Right lobe of liver (tissue), 6 donors: ENCODE results near the gene PSG3. TPM values are rescaled to one million over a fixed set of nuclear protein-coding genes. Genes with fewer than 3 reads are reported as not detected.
"Not testable (repeated sequence)": the region's sequence is repeated elsewhere in the genome, so short reads cannot be mapped to it uniquely, and the experiment has no call there.

ENCODE experiments used
- ATAC-seq, 4 donors: fragments of 200-7000 bp; cut with Tn5 transposase; one replicate each; pipeline ENCODE4 v1.9.1; 2020; ENCODE audit warnings: mild to moderate bottlenecking in 4 of 4, moderate library complexity in 4 of 4
- DNase-seq, 3 donors: peaks; one replicate each; pipeline ENCODE4 v3.0.0-alpha.2; 2020
- H3K27ac ChIP-seq, 3 donors: fragments of 200-600 bp; one replicate each; pipeline ENCODE4 v1.8.0; 2022
- H3K27me3 ChIP-seq, 2 donors: fragments of 200-600 bp; one replicate each; pipeline ENCODE4 v1.8.0; 2022
- H3K36me3 ChIP-seq, 4 donors: fragments of 200-600 bp; sonication (generic) in 1 of 4; one replicate each; pipeline versions ENCODE4 v1.5.1 to v1.8.0; 2017 to 2022; ENCODE audit warnings: control low read depth in 1 of 4
- H3K4me1 ChIP-seq, 4 donors: fragments of 200-600 bp; sonication (generic) in 1 of 4; one replicate each; pipeline versions ENCODE4 v1.5.1 to v1.8.0; 2017 to 2022; ENCODE audit warnings: control low read depth in 1 of 4
- H3K4me3 ChIP-seq, 3 donors: fragments of 200-600 bp; one replicate each; pipeline ENCODE4 v1.8.0; 2022
- H3K9me3 ChIP-seq, 4 donors: fragments of 200-600 bp; sonication (generic) in 1 of 4; one replicate each; pipeline versions ENCODE4 v1.5.1 to v1.8.0; 2017 to 2022; ENCODE audit warnings: control low read depth in 1 of 4
- CTCF ChIP-seq, 4 donors: fragments of 200-600 bp in 3 of 4; fragments of 450-650 bp in 1 of 4; IDR thresholded peaks; one replicate each; pipeline versions ENCODE4 v1.5.1 to v1.8.0; 2016 to 2022; ENCODE audit warnings: antibody characterized with exemption in 4 of 4, mild to moderate bottlenecking in 2 of 4
- POLR2A ChIP-seq: fragments of 450-650 bp; IDR thresholded peaks from one replicate; pipeline ENCODE4 v1.6.1; 2017; ENCODE audit warnings: antibody characterized with exemption, mild to moderate bottlenecking
- WGBS: methylation state at CpG from one replicate; pipeline ENCODE4 v1.1.6; 2018; ENCODE audit warnings: low coverage, low lambda C conversion rate; ENCODE audit not compliant: insufficient coverage; ENCODE audit errors: missing lambda C conversion rate; 5-methylcytosine and 5-hydroxymethylcytosine counted together
- intact Hi-C, 2 donors: fragments of 100-400 bp; cut with DNase I; formaldehyde crosslinking; loops; one replicate each; pipeline versions ENCODE4 v1.11.2 to v1.14.1; 2022
- total RNA-seq, 6 experiments: library from RNA; depleted of rRNA in 2 of 6; stranded (reverse); fragments of >200 nt in 2 of 6; fragmentation: NEBNext Ultra II Directional in 3 of 6; extraction: Animal tissue kit (Norgen Biotek cat#: 25700) in 3 of 6; gene quantifications; one replicate each; pipeline versions ENCODE4 v1.1.0 to v1.2.4, GENCODE V29; 2016 to 2023
- donor health status: DM: no; HTN: yes; CAD: no.
- donor health status: DM: no; HTN: no; CAD: no.
- donor health status: DM: no; HTN: no; CAD: no.
- donor health status: DM: no; HTN: yes; CAD: no.
- donor health status: DM: no; HTN: yes; CAD: no.

The PSG3 gene
- total RNA-seq, 6 experiments from 2014 or later = not detected

DNA sequence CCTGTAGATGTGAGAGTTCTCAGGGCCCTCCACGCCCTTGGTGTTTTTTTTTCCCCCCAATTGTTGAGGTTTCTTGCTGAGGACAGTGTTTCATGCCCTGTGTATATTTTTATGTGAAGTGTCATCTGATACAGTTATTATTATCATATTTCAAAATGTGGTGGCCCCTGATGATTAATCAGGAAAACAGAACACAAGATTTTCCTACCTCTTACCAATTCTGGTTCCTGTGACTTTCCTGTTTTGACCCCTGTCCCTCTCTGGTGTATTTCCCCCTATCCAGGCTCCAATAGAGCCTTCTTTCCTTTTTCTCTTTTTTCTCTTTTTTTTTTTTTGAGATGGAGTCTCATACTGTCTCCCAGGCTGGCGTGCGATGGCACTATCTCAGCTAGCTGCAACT is 24.6 kb upstream of the PSG3 start:
- intact Hi-C loops = no loop called here
- no peaks in the 10 kb centered on the region for H3K4me1 ChIP-seq
- 63% methylated on average over 3 of the region's 3 CpGs for WGBS
- H3K4me3 ChIP-seq = no peak overlapping the region
- H3K9me3 ChIP-seq = no peaks in the 10 kb centered on the region
- TF ChIP-seq POLR2A (no peak), CTCF (IDR thresholded peaks at IDR 0.05) (no peak)
- H3K27ac ChIP-seq = no peak overlapping the region
- no peak for DNase-seq
- H3K36me3 ChIP-seq = no peaks in the 10 kb centered on the region
- no peak for ATAC-seq
- no peaks in the 10 kb centered on the region for H3K27me3 ChIP-seq

GRCh38 chr19:42762789-42763188 is 22.5 kb upstream of the PSG3 start:
- no peaks in the 10 kb centered on the region for H3K4me1 ChIP-seq
- no peak overlapping the region for H3K4me3 ChIP-seq
- no peak overlapping the region for H3K27ac ChIP-seq
- H3K27me3 ChIP-seq = no peaks in the 10 kb centered on the region
- WGBS = 40% methylated on average over 1 of the region's 2 CpGs
- ATAC-seq (no peak), DNase-seq (no peak)
- no peaks in the 10 kb centered on the region for H3K9me3 ChIP-seq
- H3K36me3 ChIP-seq = no peaks in the 10 kb centered on the region
- intact Hi-C loops = no loop called here
- TF ChIP-seq CTCF (IDR thresholded peaks at IDR 0.05) (no peak), POLR2A (no peak)

DNA sequence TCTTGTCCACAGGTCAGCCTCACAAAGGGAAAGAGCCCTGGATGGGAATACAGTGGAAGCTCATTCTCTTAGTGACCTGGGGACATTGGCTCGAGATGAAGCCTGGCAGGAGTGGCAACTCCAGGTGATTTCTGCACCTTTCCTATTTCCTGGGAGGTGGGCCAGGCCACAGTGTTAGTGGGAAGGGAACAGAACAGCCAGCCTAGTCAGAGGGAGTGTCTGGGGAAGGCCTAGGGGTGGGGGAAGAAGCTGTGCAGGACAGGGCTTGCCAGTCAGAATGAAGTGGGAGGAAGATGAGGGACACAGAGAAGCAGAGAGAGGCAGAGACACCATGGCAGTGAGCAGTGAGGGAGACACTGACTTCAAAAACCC is 21.6 kb upstream of the PSG3 start:
- H3K4me1 ChIP-seq, ATAC-seq, H3K4me3 ChIP-seq, H3K9me3 ChIP-seq, H3K36me3 ChIP-seq, H3K27me3 ChIP-seq, H3K27ac ChIP-seq, DNase-seq, intact Hi-C loops: not testable (repeated sequence)
- no CpG with 5 or more reads among the region's 1 CpG for WGBS

DNA sequence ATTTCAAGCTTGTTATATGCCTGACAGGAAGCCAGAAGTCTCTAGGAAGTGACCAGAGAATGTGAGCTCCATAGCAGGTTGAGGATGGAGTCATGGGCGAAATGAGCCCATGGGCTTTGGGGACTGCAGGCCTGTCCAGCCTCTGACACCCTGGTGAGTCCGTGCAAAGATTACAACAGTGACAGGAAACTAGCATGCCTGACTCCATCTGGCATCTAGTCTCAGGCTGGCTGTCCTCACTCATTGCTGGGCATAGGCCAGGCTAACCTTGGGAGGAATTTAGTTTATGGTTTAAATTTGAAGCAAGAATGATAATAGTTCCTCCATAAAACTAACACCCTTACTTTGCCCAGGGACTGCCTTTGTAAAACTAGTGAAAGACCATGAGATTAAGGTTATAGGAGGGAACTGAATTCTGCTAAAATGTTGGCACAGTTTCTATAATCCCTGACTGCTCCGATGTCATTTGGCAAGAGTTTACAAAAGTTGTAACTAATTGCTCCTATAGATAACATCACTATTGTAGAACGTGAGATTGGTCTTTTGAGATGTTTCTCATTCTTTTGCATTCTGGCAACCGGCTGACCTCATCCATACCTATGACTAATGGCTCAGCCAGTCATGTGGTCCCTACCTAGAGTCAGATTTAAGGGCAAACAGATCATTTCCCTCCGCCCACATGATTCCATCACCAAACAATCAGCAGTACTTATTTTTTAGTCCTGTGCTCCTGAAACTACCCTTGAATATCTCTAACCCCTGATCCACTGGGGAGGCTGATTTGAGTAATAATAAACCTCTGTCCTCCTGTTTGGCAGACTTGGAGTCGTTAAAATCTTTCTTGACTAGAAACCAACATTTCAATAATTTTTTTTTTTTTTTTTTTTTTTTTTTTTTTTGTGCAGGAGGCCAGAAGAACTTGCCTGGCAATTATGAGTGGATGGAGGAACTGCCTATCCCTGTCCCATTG is 21.0 kb upstream of the PSG3 start:
- H3K9me3 ChIP-seq, H3K36me3 ChIP-seq, ATAC-seq, H3K27me3 ChIP-seq, DNase-seq, intact Hi-C loops, H3K4me3 ChIP-seq, H3K27ac ChIP-seq, H3K4me1 ChIP-seq: not testable (repeated sequence)
- 49% methylated on average over 7 of the region's 7 CpGs for WGBS

DNA sequence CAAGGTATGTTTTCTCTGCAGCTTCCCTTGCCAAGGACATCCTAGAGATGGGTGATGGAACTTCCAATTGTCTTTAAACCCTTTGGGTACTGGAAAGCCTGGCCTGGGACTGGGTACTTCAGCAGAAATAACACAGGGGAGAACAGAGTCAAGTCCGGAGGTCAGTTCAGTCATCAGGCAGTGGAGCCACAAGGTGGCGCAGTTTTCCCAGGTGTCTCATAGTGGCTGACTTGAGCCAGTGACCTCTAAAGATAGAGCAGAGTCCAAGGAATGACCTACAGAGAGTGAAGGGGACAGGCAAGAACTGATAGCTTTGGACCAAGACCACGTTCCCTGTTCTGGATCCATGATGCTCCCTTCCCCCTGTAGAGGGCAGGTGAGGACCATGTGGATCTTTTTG is 18.4 kb upstream of the PSG3 start:
- intact Hi-C loops, H3K9me3 ChIP-seq, ATAC-seq, H3K4me1 ChIP-seq, H3K27ac ChIP-seq, DNase-seq, H3K36me3 ChIP-seq, H3K4me3 ChIP-seq, H3K27me3 ChIP-seq: not testable (repeated sequence)
- no CpG with 5 or more reads among the region's 3 CpGs for WGBS
- peak in 3 of 4 donors; percentile 12 to 40 (median 15) for TF ChIP-seq CTCF (IDR thresholded peaks at IDR 0.05)

DNA sequence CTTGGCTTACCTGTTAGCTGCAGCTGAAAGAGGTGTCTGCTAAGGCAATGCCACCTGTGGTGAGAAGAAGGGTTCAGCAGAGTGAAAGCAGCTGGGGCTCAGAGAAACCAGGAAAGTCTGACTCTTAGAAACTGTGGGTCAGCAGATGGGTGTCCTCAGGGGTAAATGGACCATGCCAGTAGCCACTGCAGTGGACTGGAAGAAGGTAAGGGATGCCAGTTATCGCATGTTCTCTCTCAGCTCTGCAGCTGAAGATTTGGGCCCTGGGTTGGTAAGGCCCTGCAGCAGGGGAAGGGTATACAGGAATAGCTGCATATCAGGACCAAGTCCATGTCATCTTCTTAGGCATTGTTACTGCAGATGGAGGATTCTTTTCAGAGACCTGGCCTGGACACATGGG is 12.0 kb upstream of the PSG3 start:
- intact Hi-C loops = not testable (repeated sequence)

More for the DNA sequence above, 12.0 kb upstream of the PSG3 start:
- H3K4me3 ChIP-seq, H3K27me3 ChIP-seq, DNase-seq, H3K4me1 ChIP-seq, H3K9me3 ChIP-seq, ATAC-seq, H3K27ac ChIP-seq, H3K36me3 ChIP-seq: not testable (repeated sequence)
- 83% methylated on average over 1 of the region's 1 CpG for WGBS
